HG02981 (cell line): ENCODE results near the gene PPP2R2D.

Source experiments
- ATAC-seq: cut with Tn5 transposase; IDR thresholded peaks from one replicate; pipeline ENCODE4 v1.9.1; 2021; ENCODE audit warnings: mild to moderate bottlenecking, moderate library complexity; ENCODE audit not compliant: unreplicated experiment

Gene PPP2R2D

DNA sequence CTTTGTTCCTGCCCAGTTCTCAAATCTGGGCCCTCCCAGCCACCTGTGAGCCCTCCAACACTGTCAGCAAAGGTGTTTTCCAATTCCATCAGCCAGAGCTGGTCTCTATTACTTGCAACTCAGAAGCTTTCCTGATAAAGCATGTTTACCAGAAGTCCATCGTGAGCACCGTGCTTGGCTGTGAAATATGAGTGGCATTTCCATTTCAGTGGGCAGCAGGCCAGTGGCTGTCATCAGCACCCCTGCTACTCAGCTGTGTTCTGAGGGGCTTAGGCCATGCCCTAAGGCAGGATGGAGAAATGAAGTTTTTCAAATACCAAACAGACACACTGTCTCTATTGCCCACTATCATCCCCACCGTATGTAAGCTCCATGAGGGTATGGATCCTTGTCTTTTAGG, 93.6 kb downstream of the PPP2R2D start:
- no peak for ATAC-seq

DNA sequence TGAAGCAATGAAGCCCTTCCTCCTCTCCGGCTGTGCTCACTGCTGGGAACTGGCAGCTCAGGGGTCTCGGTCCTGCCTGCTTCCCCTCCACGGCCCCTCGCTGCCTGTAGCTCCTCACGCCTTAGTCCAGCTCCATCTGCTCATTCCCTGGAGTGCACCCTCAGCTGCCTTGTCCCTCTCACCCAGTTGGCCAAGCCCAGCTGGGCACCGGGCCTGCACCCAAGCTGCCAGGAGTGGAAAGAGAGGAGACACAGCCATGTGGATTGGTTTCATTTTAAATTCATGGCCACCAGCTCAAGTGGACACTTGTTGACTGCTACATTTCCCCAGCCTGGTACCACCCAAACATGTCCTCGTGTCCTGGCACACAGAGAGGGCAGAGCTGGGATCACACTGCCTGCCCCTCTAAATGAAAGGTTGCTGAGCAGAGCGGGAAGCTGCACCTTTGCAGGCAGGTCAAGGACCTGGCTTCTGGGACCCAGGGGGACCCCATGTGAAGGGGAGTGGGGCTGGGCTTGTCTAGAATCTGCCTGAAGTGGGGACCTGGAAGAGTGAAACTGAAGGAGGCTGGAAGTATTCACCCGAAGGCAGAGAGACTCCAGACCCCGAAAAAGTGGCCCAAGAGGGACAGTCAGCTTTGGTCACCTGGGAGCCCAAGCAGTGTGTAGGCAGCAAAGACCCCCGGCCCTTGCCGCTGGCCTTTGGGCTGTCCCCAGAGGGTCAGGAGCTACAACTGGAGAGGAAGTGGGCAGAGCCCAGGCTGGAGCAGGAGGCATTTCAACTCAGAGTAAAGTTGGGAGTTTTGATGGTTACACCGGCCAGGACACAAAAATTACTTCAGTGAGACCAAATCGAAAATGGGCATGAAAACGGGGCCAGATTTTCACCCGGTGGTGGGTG, 95.9 kb downstream of the PPP2R2D start:
- ATAC-seq: no peak

DNA sequence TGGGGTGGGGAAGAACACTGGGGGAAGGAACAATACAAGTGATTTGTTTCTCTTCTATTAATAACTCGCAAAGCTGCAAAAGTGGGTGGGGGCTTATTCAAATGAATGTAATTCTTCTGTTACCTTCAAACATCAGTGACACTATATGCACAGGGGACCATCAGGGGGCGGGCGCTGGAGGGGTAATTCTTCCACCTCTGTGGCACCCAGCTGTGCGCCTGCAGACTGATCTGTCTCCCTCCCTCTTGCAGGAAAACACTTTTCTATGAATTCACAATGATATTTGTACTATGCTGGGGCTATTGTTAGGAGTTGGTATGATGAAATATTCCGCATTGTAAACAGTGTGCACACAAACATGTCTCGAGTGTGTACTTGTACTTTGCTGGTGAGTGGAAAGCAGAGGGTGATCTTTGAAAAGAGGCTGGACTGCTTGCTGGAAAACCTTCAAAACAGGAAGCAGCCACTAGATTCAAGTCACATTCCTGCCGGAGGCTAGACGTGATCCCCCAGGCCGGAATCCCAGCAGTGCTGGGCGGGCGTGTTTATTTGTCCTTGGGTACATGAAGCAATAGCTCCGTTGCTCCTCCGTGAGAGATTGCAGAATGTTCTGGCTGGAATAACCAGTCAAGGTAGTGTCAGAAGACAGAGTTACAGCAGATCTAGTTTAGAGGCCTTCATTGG, 96.7 kb downstream of the PPP2R2D start:
- ATAC-seq: no peak

DNA sequence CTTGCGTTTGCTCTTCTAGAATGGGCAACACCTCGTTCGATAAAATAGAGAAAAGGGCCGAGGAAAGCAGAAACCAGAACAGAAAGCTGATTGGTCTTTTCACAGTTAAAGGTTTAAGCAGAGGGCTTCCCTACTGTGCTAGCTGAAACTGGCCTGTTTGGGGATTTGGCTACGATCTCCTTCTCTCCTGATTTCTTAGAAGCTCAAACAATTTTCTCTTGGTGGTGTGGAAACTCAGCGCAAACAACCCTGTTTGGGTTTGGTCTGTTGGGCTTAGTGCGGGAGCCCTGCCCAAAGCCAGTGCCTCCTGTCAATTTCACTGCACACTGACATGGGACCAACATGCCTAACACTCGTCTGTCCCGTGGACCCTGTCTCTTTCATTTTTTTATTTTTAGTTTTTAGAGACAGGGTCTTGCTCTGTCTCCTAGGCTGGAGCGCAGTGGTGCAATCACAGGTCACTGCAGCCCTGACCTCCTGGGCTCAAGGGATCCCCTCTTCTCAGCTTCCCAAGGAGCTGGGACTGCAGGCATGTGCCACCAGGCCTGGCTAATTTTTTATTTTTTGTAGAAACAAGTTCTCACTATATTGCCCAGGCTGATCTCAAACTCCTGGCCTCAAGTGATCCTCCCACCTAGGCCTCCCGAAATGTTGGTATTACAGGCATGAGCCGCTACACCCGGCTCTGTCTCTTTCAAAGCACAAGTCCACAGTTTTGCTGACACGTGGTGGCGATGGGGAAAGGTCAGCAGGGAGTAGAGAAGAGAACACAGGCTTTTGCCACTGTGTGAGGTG, 97.4 kb downstream of the PPP2R2D start:
- no peak for ATAC-seq

DNA sequence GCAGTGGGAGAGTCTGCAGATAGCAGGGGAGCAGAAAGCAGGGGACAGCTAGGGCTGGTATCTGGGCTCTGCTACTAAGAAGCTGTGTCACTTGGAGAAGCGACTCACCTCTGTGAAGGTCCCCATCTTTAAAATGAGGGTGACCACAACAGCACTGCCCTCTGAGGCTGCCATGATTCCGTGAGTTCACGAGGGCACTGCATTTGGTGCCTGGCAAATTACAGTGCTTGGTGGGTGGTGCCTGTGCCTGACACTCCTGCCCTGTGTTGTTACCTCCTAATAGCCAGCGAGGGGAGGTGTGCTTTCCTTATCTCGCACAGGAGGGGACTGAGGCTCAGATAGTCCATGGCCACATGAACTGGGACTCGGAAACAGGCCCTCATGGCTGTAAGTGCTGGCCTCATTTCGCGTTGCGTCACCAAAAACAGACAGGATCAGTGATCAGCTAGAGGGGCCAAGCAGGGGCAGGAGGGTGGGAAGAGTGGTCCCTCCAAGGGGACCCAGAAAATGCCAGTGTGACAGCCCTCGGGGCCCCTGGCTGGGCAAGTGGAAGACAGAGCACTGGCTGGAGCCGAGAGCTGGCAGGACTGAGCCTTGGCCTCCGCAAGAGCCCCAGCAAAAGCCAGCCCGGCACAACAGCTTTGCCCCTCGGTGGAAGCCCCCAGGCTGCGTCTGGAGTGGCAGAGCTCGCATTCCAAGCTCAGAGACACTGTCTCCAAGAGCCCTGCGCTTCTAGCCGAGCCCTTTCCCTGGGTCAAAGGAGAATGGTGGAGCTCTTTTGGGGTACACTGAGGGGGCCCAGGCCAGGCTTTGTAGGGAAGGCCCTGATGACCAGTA, 98.3 kb downstream of the PPP2R2D start:
- no peak for ATAC-seq

DNA sequence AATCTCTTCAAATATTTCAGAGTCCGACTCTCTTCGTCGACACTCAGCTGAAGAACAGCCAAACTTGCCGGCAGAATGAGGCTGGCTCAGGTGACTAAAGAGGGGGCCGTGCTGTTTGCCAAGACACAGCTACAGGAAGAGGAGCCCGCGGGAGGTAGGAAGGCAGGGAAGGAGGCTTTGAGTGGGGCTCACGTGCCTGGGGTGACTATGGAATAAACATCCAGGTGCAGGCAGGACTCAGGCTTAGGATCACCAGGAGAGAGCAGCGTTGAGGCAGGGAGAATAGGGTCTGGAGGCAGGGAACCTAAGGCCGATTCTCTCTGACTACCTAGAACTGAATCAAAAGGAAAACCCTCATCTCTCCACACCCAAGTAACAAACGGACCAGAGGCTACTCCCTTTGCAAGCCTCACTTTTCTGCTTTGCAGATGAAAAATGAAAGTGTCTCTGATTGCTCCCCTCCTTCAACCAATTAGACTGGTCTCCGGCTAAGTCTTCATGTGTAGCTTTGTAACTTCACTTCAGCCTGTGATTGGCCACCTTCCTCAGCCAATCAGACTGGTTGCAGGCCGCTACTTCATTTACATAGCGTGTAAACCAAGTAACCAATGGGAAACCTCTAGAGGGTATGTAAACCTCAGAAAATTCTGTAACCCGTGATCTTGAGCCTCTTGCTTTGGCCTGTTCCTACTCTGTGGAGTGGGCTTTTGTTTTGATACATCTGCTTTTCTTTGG, 100.6 kb downstream of the PPP2R2D start:
- no peak for ATAC-seq

DNA sequence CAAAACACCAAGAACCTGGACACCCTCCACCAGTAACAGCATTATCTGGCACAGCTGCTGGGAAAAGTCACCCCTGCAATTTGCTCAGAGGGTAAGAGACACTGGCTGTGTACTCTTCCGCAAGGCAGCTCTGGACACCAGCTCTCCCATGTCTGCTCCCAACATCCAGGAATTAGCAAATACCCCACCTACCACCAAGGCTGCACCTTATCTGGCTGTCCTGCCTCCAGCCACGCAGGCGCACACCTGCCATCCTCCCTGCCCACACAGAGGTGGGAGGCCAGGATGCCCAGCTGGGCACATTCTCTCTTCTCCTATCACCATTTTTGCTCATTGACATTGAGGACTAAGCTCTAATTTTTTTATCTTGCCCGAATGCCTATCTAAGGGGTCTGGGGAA, 101.2 kb downstream of the PPP2R2D start:
- ATAC-seq: no peak

DNA sequence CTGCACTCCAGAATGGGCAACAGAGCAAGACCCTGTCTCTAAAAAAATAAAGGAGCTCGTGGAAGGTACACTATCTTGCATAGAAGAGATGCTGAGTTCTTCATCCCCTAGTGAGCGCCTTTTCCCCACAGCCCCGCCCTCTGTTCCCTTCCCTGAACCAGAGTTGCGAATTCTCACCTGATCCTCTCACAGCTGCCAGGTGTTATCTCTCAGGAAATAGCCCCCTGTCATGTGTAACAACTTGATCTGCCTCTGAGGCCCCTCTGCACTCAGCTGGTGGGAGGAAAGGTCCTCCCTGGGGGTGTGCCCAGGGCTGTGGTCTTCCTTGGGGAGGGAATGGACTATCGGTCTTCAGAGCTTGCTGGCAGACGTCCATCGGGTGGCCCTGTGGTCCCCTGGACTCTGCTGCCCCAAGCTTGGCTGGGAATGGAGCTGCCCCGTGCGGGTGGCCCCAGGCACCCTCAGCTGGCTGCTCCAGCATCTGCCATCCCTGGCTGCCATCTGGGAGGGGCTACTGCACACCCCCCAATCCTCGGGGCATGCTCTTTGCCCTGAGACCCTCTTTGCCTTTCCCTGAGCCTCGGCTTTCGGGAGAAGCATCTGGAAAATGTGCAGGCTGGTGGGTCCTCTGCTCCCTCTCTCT, 102.6 kb downstream of the PPP2R2D start:
- no peak for ATAC-seq

DNA sequence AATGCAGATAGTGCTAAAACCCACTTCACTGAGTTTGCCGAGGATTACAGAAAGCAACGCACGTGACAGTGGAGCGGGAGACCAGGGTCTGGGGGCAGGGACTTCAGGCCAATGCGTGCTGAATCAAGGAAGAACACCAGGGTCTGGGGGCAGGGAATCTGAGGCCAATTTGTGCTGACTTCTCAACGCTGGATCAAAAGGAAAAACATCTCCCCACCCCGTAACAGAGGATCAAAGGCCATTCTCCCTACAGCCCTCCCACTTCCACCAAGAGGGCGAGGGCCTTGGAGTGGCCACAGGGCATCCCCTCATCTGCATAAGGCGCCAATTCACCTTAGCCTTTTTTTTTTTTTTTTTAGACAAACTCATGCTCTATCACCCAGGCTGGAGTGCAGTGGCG, 103.2 kb downstream of the PPP2R2D start:
- no peak for ATAC-seq

DNA sequence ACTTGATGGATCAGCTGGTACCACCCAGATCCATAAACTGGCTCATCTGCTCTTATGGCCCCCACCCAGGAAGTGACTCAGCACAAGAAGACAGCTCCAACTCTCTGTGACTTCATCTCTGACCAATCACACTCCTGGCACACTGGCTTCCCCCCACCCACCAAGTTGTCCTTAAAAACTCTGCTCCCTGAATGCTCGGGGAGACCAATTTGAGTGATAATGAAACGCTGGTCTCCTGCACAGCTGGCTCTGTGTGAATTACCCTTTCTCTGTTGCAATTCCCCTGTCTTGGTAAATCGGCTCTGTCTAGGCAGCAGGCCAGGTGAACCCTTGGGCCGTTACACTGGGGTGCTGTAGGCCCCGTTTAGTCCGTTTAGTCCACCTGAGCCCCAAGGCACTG, 104.3 kb downstream of the PPP2R2D start:
- ATAC-seq: no peak

DNA sequence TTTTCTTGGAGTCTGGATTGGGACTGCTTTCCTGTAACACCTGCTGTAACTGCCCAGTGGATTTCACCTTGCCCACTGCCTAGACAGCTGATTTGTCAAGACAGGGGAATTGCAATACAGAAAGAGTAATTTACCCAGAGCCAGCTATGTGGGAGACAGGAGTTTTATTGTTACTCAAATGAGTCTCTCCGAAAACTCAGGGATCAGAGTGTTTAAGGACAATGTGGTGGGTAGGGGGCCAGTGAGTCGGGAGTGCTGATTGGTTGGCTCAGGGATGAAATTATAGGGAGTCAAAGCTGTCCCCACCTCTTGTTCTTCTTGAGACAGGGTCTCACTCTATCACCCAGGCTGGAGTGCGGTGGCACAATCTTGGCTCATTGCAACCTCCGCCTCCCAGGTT, 106.2 kb downstream of the PPP2R2D start:
- ATAC-seq: no peak

DNA sequence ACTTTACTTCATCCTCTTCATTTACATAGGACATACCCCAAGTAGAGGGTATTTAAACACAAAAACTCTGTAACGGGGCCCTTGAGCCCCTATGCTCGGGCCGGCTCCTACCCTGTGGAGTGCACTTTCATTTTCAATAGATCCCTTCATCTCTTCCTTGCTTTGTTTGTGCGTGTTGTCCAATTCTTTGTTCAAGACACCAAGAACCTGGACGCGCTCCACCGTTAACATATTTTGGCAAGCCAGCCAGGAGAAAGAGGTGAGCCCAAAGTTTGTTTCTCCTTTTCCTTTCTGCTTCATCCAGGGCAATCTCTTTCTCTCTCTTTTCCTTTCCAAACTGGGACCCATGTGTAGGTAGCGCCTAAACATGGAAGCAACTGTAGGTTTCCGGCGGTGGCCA, 106.9 kb downstream of the PPP2R2D start:
- no peak for ATAC-seq
